CD4-positive, alpha-beta T cell (primary cell): ENCODE measurements around the gene WDR75. TPM values are rescaled to one million over a fixed set of nuclear protein-coding genes. Genes with fewer than 3 reads are reported as not detected.

ENCODE experiments used
- ATAC-seq: fragments of 200-7000 bp; cut with Tn5 transposase; one replicate; pipeline ENCODE4 v1.10.0; 2022; ENCODE audit warnings: mild to moderate bottlenecking; ENCODE audit not compliant: poor library complexity
- CTCF ChIA-PET: fragments of 350-600 bp; sonication (Branson Sonifier 250); formaldehyde crosslinking; loops from one replicate; lab custom pipeline; 2021; ENCODE audit warnings: antibody characterized with exemption, inconsistent platforms; lab: Charles Lee
- POLR2A ChIA-PET: fragments of 350-600 bp; sonication (Branson Sonifier 250); formaldehyde crosslinking; loops from one replicate; lab custom pipeline; 2021; ENCODE audit warnings: antibody characterized with exemption, inconsistent platforms; lab: Charles Lee
- DNase-seq, 14 experiments: peaks; one replicate each; pipeline ENCODE4 v3.0.0-alpha.2; 2013 to 2020; ENCODE audit warnings: mixed read lengths in 2 of 14
- H3K27ac ChIP-seq, 2 donors: one replicate each; pipeline versions ENCODE4 v1.5.1 to v1.7.0; 2013; ENCODE audit warnings: low read length in 2 of 2, low read depth in 1 of 2, mild to moderate bottlenecking in 1 of 2
- H3K27me3 ChIP-seq, 2 experiments: 1 replicate in 1 of 2; 2 replicates in 1 of 2; pipeline versions ENCODE4 v1.6.1 to v1.7.0; 2013; ENCODE audit warnings: low read length in 2 of 2, control low read depth in 1 of 2, mild to moderate bottlenecking in 1 of 2, moderate library complexity in 1 of 2; ENCODE audit not compliant: insufficient read depth in 2 of 2, control insufficient read depth in 1 of 2
- H3K36me3 ChIP-seq: one replicate; pipeline ENCODE4 v1.6.1; 2013; ENCODE audit warnings: low read length, control low read depth; ENCODE audit not compliant: insufficient read depth
- H3K4me1 ChIP-seq: one replicate; pipeline ENCODE4 v1.6.1; 2013; ENCODE audit warnings: low read length, control low read depth; ENCODE audit not compliant: insufficient read depth
- H3K4me3 ChIP-seq: one replicate; pipeline ENCODE4 v1.5.1; 2013; ENCODE audit warnings: mild to moderate bottlenecking, low read length, moderate library complexity
- H3K9me3 ChIP-seq, 2 experiments: 1 replicate in 1 of 2; 2 replicates in 1 of 2; pipeline versions ENCODE4 v1.6.1 to v1.7.0; 2013; ENCODE audit warnings: low read length in 2 of 2, mild to moderate bottlenecking in 2 of 2, control low read depth in 1 of 2, moderate library complexity in 1 of 2; ENCODE audit not compliant: control insufficient read depth in 1 of 2, insufficient read depth in 1 of 2
- H3K27ac Mint-ChIP-seq: one replicate; pipeline ENCODE4 v1.8.0; 2020; ENCODE audit warnings: mixed read lengths
- H3K27me3 Mint-ChIP-seq: one replicate; pipeline ENCODE4 v1.8.0; 2021; ENCODE audit warnings: mixed read lengths
- H3K36me3 Mint-ChIP-seq: one replicate; pipeline ENCODE4 v1.8.0; 2021; ENCODE audit warnings: low read depth, mixed read lengths
- H3K4me1 Mint-ChIP-seq: one replicate; pipeline ENCODE4 v1.8.0; 2021; ENCODE audit warnings: low read depth, mixed read lengths
- H3K4me3 Mint-ChIP-seq: one replicate; pipeline ENCODE4 v1.8.0; 2020; ENCODE audit warnings: mild to moderate bottlenecking, mixed read lengths
- H3K9me3 Mint-ChIP-seq: one replicate; pipeline ENCODE4 v1.8.0; 2020; ENCODE audit warnings: mixed read lengths
- CTCF ChIP-seq: fragments of 200-600 bp; IDR thresholded peaks from one replicate; pipeline ENCODE4 v1.8.0; 2022; ENCODE audit warnings: antibody characterized with exemption, mild to moderate bottlenecking
- intact Hi-C, 2 experiments: fragments of 100-400 bp; cut with DNase I in 1 of 2; cut with micrococcal nuclease in 1 of 2; formaldehyde crosslinking; loops; one replicate each; pipeline versions ENCODE4 v1.15.1 to v1.9.0; 2023 to 2025; cut with DNase I, micrococcal nuclease
- total RNA-seq, 174 experiments: library from RNA in 2 of 174; stranded (reverse) in 2 of 174; gene quantifications; one replicate each; pipeline ENCODE4 v1.2.3 and lab custom pipeline; 2021 to 2026

WDR75 gene
- total RNA-seq, 2 experiments from 2014 or later: 38.1 to 45.3 TPM

DNA sequence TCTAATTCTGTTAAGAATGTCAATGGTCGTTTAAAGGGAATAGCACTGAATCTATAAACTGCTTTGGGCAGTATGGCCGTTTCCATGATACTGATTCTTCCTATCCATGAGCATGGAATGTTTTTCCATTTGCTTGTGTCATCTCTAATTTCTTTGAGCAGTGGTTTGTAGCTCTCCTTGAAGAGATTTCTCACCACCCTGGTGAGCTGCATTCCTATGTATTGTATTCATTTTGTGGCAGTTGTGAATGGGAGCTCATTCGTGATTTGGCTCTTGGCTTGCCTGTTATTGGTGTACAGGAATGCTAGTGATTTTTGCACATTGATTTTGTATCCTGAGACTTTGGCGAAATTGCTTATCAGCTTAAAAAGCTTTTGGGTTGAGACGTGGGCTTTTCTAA lies 38.3 kb upstream of the WDR75 start:
- Mint-ChIP-seq H3K27me3 (no peaks in the 10 kb centered on the region), H3K4me1 (peaks cover 6% of the 10 kb centered on the region), H3K4me3 (no peak overlapping the region), H3K9me3 (no peaks in the 10 kb centered on the region), H3K36me3 (no peaks in the 10 kb centered on the region), H3K27ac (no peak overlapping the region)
- Histone ChIP-seq H3K27ac (no peak overlapping the region), H3K4me3 (no peak overlapping the region), H3K27me3 (no peaks in the 10 kb centered on the region), H3K9me3 (no peaks in the 10 kb centered on the region), H3K4me1 (no peaks in the 10 kb centered on the region), H3K36me3 (no peaks in the 10 kb centered on the region)
- DNase-seq: no peak
- ChIA-PET CTCF (interaction anchor here (1.3 kb wide), 1 partner anchor 10 kb away, joined by 4 read pairs; no protein-coding TSS in a partner anchor), POLR2A (no interaction called here)
- TF ChIP-seq CTCF: no peak
- ATAC-seq: no peak
- intact Hi-C loops: no loop called here

DNA sequence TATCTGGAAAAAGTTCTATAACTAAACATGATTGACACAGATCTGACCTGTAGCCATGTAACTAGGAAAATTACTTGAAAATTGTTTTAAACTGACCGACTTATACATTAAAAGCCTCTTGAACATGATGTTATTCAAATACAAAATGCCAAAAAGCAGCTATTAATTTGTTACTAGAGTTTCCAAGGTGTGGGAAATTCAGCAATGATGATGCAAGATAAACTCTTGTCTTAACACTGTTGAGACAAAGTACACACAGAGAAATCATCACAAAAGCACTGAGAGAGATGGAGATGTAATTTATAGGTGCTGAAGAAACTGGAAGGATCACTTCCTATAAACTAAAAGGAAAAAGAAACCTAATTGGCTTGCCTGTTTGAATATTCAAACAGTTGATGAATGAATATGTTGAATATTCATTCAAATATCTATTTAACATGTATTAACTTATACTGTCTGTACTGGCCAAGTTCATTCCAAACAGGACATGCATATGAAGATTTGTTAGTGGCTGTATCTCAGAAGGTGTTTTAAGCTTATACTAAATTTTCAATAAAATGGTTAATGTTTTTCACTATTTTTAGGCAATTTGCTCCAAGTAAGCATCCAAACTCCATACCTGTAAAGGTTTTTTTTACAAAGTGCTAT lies 34.6 kb upstream of the WDR75 start:
- peaks cover 10% of the 10 kb centered on the region for H3K4me1 Mint-ChIP-seq
- H3K4me3 Mint-ChIP-seq: no peak overlapping the region
- Histone ChIP-seq H3K27me3 (no peaks in the 10 kb centered on the region), H3K4me1 (no peaks in the 10 kb centered on the region), H3K36me3 (no peaks in the 10 kb centered on the region), H3K27ac (no peak overlapping the region), H3K9me3 (no peaks in the 10 kb centered on the region), H3K4me3 (no peak overlapping the region)
- no peak for TF ChIP-seq CTCF
- ATAC-seq: no peak
- ChIA-PET POLR2A (no interaction called here), CTCF (interaction anchor here (1.2 to 1.6 kb wide), 2 partner anchors 104 to 264 kb away, joined by 3 to 4 read pairs; no protein-coding TSS in a partner anchor)
- H3K36me3 Mint-ChIP-seq: no peaks in the 10 kb centered on the region
- no peak overlapping the region for H3K27ac Mint-ChIP-seq
- no peak for DNase-seq
- intact Hi-C loops: no loop called here
- no peaks in the 10 kb centered on the region for H3K9me3 Mint-ChIP-seq
- H3K27me3 Mint-ChIP-seq: no peaks in the 10 kb centered on the region

- Histone ChIP-seq H3K9me3 (no peaks in the 10 kb centered on the region), H3K4me3 (no peak overlapping the region), H3K27me3 (no peaks in the 10 kb centered on the region), H3K27ac (no peak overlapping the region), H3K36me3 (no peaks in the 10 kb centered on the region), H3K4me1 (no peaks in the 10 kb centered on the region)
- Mint-ChIP-seq H3K4me3 (no peak overlapping the region), H3K9me3 (no peaks in the 10 kb centered on the region), H3K36me3 (no peaks in the 10 kb centered on the region), H3K4me1 (peaks cover 10% of the 10 kb centered on the region), H3K27ac (no peak overlapping the region), H3K27me3 (no peaks in the 10 kb centered on the region)
- ChIA-PET POLR2A (no interaction called here), CTCF (interaction anchor here (1.6 kb wide), 1 partner anchor 264 kb away, joined by 4 read pairs; no protein-coding TSS in a partner anchor)
- intact Hi-C loops: no loop called here
- DNase-seq (no peak), ATAC-seq (no peak)
- no peak for TF ChIP-seq CTCF
Measured at GRCh38 chr2:189407281-189408209, 33.7 kb upstream of the WDR75 start.
